Pancreas (tissue), 10 donors: Measurements from ENCODE around the gene MPND. TPM values are rescaled to one million over a fixed set of nuclear protein-coding genes. Genes with fewer than 3 reads are reported as not detected.
"Not testable (repeated sequence)": the region's sequence is repeated elsewhere in the genome, so short reads cannot be mapped to it uniquely, and the experiment has no call there.

Experiments
- ATAC-seq, 4 donors: fragments of 200-7000 bp; cut with Tn5 transposase; one replicate each; pipeline versions ENCODE4 v1.8.0 to v1.9.1; 2020; ENCODE audit warnings: mild to moderate bottlenecking in 4 of 4, moderate library complexity in 4 of 4
- DNase-seq, 6 donors: peaks; one replicate each; pipeline ENCODE4 v3.0.0-alpha.2; 2020
- FAIRE-seq: peaks from 2 replicates; lab custom pipeline; 2012; peaks lifted over from hg19 to GRCh38; lab: Jason Lieb, UNC
- H3K27ac ChIP-seq, 4 donors: fragments of 200-600 bp; sonication (generic); 1 replicate in 3 of 4; 2 replicates in 1 of 4; pipeline versions ENCODE4 v1.5.0 to v1.8.0; 2020
- H3K27me3 ChIP-seq, 4 donors: fragments of 200-600 bp; one replicate each; pipeline ENCODE4 v1.8.0; 2021
- H3K36me3 ChIP-seq, 3 donors: fragments of 200-600 bp; sonication (generic) in 1 of 3; one replicate each; pipeline versions ENCODE4 v1.5.0 to v1.8.0; 2020 to 2021
- H3K4me1 ChIP-seq, 3 donors: fragments of 200-600 bp; one replicate each; pipeline ENCODE4 v1.8.0; 2021
- H3K4me3 ChIP-seq, 4 donors: fragments of 200-600 bp; sonication (generic) in 2 of 4; one replicate each; pipeline versions ENCODE4 v1.5.0 to v1.8.0; 2020 to 2021
- H3K9me3 ChIP-seq, 4 donors: fragments of 200-600 bp; one replicate each; pipeline ENCODE4 v1.8.0; 2021
- CTCF ChIP-seq, 4 donors: fragments of 200-600 bp; sonication (generic) in 3 of 4; IDR thresholded peaks; one replicate each; pipeline versions ENCODE4 v1.5.0 to v1.8.0; 2021; ENCODE audit warnings: antibody characterized with exemption in 4 of 4
- WGBS, 2 donors: extraction: QIAGEN DNeasy Blood & Tissue Kit; methylation state at CpG; one replicate each; pipeline ENCODE4 v1.1.7; 2013; 5-methylcytosine and 5-hydroxymethylcytosine counted together
- intact Hi-C, 3 donors: fragments of 100-400 bp; cut with DNase I; formaldehyde crosslinking; loops; one replicate each; pipeline versions ENCODE4 v1.11.1 to v1.14.2; 2022
- polyA plus RNA-seq, 2 donors: library from polyadenylated mRNA; stranded (reverse); fragments of 200-250 nt; gene quantifications; one replicate each; pipeline ENCODE4 v1.2.3, GENCODE V29; 2013
- total RNA-seq, 6 donors: library from RNA; stranded (reverse); fragmentation: NEBNext Ultra II Directional in 4 of 6; extraction: Animal tissue kit (Norgen Biotek cat#: 25700) in 4 of 6; gene quantifications; one replicate each; pipeline versions ENCODE4 v1.2.1 to v1.2.4, GENCODE V29; 2021 to 2023
- donor health status: healthy with polysubstance abuse.
- donor health status: DM: no; HTN: no; CAD: no; lungs with moderate emphysema.
- donor health status: DM: no; HTN: no; CAD: no.
- donor health status: control.
- donor health status: control.
- donor health status: Bipolar disorder and iron deficiency.
- donor health status: DM: yes; HTN: yes; CAD: no.
- donor health status: DM: no; HTN: no; CAD: no.
- donor health status: DM: no; HTN: no; CAD: no.
- donor health status: DM: yes; HTN: yes; CAD: no.

The MPND gene
- total and polyA plus RNA-seq, 8 donors: 11.8 to 20.0 (median 16.2) TPM

- no peak for TF ChIP-seq CTCF (IDR thresholded peaks at IDR 0.05)
- no peak for FAIRE-seq
- Histone ChIP-seq H3K9me3 (no peaks in the 10 kb centered on the region), H3K4me3 (peak overlapping the region in 3 of 4 donors; percentile 10 to 54 (median 20)), H3K4me1 (no peaks in the 10 kb centered on the region), H3K27ac (peak overlapping the region in 2 of 4 donors; percentile 23 to 38), H3K36me3 (no peaks in the 10 kb centered on the region), H3K27me3 (no peaks in the 10 kb centered on the region)
- peak; percentile 87 to 95 (median 90) for ATAC-seq
- WGBS, 2 donors: 11 to 12% methylated on average over 33 to 49 of the region's 49 CpGs
- DNase-seq: peak; percentile 95 to 100 (median 96)
- intact Hi-C loops: no loop called here
Measured at GRCh38 chr19:4328243-4328990, 14.9 kb upstream of the MPND start.

DNA sequence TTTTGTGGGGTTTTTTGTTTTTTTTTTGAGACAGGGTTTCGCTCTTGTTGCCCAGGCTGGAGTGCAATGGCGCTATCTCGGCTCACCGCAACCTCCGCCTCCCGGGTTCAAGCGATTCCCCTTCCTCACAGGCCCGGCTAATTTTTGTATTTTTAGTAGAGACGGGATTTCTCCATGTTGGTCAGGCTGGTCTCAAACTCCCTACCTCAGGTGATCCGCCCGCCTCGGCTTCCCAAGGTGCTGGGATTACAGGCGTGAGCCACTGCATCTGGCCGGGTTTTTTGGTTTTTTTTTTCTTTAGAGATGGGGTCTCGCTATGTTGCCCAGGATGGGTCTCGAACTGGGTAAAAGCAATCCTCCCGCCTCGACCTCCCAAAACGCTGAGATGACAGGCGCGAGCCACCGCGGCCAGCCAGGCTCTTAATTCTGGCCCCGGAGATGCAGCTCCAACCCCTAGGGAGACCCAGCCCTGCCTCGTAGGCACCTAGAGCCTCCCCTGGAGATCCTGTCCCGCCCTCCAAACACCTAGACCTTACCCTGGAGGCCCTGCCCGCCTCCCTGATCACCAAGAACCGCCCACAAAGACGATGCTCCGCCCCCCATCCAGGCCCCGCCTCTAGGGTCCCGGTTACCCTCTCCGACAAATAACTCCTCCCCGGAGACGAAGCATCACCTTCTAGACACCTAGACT, 14.2 kb upstream of the MPND start:
- H3K4me1 ChIP-seq, H3K27me3 ChIP-seq, H3K27ac ChIP-seq, H3K9me3 ChIP-seq, H3K36me3 ChIP-seq, intact Hi-C loops, FAIRE-seq, ATAC-seq: not testable (repeated sequence)
- DNase-seq: peak in 5 of 6 donors; percentile 30 to 75 (median 54)
- 56 to 74% methylated on average over 35 of the region's 35 CpGs for WGBS, 2 donors
- peak overlapping the region in 2 of 4 donors; percentile 20 to 54 for H3K4me3 ChIP-seq

GRCh38 chr19:4329858-4330257, 13.5 kb upstream of the MPND start:
- WGBS, 2 donors: 96 to 97% methylated on average over 19 of the region's 19 CpGs
- FAIRE-seq (no peak), ATAC-seq (no peak), DNase-seq (peak in 1 of 6 donors; percentile 78)
- no peak for TF ChIP-seq CTCF (IDR thresholded peaks at IDR 0.05)
- H3K4me3 ChIP-seq: no peak overlapping the region
- H3K27ac ChIP-seq: no peak overlapping the region
- no peaks in the 10 kb centered on the region for H3K4me1 ChIP-seq
- intact Hi-C loops: no loop called here
- no peaks in the 10 kb centered on the region for H3K9me3 ChIP-seq
- H3K36me3 ChIP-seq: no peaks in the 10 kb centered on the region
- no peaks in the 10 kb centered on the region for H3K27me3 ChIP-seq

DNA sequence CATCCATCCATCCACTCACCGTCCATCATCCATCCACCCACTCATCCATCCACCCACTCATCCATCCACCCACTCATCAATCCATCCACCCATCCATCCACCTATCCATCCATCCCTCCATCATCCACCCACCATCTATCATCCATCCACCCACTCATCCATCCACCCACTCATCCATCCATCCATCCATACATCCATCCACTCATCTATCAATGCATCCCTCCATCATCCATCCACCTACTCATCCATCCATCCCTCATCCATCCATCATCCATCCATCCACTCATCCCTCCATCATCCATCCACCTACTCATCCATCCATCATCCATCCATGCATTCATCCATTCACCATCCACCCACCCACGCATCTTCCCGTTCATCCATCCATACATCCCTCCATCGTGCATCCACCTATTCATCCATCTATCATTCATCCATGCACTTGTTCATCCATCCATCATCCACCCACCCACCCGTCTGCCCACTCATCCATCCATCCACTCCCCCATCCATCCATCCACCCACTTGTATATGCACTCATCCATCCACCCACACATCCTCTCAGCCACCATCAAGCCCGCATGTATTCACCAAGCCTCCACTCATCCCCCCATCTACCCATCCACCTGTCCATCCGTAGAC, 8.3 kb upstream of the MPND start:
- WGBS, 2 donors: 95 to 96% methylated on average over 7 of the region's 7 CpGs
- H3K4me1 ChIP-seq: peaks cover 0 to 4% (median 4%) of the 10 kb centered on the region in 3 donors
- no peaks in the 10 kb centered on the region for H3K9me3 ChIP-seq
- TF ChIP-seq CTCF (IDR thresholded peaks at IDR 0.05): no peak
- H3K36me3 ChIP-seq: no peaks in the 10 kb centered on the region
- FAIRE-seq (no peak), DNase-seq (no peak), ATAC-seq (no peak)
- H3K27ac ChIP-seq: no peak overlapping the region
- H3K27me3 ChIP-seq: no peaks in the 10 kb centered on the region
- intact Hi-C loops: no loop called here
- no peak overlapping the region for H3K4me3 ChIP-seq

DNA sequence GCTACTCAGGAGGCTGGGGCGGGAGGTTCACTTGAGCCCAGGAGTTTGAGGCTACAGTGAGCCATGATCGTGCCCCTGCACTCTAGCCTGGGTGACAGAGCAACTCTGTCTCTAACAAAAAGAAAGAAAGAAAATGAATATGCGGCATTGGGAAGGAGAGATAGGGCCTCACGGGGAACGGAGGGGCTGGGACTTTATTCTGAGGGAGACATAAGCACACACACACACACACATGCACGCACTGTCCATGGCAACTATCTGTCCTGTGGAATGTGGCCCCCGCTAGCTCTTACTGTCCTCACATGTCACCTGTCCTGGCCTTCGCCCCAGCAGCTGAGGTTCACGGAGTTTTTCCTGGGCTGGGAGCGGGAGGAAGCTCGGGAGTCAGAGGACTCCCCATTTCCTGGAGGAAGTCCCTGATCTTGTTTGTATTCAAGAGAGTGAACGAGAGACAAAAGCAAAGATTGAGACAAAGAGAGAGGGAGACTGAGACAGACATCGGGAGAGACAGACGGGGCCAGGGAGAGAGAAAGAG, 5.4 kb upstream of the MPND start:
- intact Hi-C loops: no loop called here
- peaks cover 0 to 13% (median 11%) of the 10 kb centered on the region in 3 donors for H3K4me1 ChIP-seq
- no peaks in the 10 kb centered on the region for H3K36me3 ChIP-seq
- peak in 3 of 4 donors; percentile 3 to 5 (median 4) for ATAC-seq
- peak overlapping the region; percentile 43 to 83 (median 74) for H3K27ac ChIP-seq
- DNase-seq: no peak
- peak overlapping the region; percentile 16 to 55 (median 36) for H3K4me3 ChIP-seq
- WGBS, 2 donors: 7% methylated on average over 14 of the region's 14 CpGs
- TF ChIP-seq CTCF (IDR thresholded peaks at IDR 0.05): no peak
- no peaks in the 10 kb centered on the region for H3K9me3 ChIP-seq
- FAIRE-seq: no peak
- no peaks in the 10 kb centered on the region for H3K27me3 ChIP-seq
